Activated gamma-delta T cell (primary cell): ENCODE results near the gene TEX10.
"Not testable (repeated sequence)": the region's sequence is repeated elsewhere in the genome, so short reads cannot be mapped to it uniquely, and the experiment has no call there.

ENCODE experiments used
- DNase-seq: peaks from one replicate; lab custom pipeline; 2025; lab: John Stamatoyannopoulos, UW

The TEX10 gene

DNA sequence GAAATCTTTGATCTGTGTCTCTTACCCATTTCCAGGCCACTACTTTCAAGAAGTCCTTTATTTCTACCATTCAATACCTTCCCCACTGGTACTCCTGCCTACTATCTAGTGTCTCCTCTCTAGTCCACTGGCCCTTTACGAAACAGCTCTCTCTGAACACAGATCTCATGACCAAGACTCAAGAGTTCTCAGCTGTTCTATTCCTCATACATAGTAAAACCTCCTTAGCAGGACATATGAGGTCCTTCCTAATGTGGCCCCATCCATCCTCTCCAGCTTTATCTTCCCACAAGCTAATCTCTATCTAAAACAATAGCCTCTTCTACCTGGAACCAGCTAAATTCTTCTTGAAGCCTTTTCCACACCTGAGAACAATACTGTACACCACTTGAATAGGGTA lies 2.6 kb downstream of the TEX10 start:
- no peak for DNase-seq

DNA sequence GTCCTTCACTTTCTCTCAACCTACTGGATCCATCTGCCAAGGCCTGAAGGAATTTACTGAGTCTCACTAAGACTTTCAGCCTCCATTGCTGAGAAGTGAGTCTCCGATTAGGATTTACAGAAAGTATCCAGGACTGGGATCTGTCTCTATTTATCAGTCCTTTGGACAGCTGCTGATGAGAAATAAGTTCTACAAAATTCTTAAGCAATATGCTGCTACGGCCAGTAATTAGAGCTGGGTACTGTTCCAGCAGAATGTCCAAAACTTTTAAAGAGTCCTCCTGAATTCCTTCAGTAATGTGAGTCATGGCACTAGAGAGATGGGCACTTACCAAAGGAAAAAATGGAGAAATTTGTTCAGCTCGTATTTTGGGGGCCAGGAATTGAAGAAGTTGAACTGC lies 5.9 kb downstream of the TEX10 start:
- DNase-seq = no peak

DNA sequence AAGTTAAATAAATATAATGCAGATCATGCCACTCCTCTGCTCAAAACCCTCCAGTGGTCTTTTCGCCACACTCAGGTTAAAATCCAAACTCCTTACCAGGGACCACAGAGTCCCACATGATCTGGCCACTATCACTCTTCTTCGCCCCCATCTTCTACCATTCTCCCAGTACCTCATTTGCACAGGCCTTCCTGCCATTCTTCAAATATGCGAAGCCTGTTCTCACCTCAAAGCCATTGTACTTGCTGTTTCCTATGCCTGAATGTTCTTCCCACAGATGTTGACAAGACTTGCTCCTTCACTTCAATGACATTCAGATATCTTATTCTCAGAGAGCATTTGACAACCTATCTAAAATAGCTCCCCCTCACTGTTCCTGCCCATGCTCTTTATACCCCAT lies 10.9 kb downstream of the TEX10 start:
- no peak for DNase-seq

DNA sequence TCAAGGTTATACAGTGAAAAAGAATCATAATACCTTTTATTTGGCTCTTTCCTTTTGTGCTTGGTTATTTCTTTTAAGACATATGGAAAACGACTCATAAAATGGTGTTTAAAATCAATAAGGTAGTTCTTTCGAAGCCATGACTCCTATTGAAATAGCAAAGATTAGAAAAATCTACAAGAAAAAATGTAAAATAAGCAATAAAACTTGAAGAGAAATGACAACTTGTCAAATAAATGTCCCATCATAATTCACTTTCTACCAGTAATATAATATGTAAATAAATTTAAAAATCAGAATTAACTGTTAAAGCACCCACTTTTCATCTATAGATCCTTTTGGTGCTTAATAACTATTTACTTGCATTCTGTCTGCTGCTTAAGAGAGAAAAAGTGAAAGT lies 12.5 kb downstream of the TEX10 start:
- no peak for DNase-seq

DNA sequence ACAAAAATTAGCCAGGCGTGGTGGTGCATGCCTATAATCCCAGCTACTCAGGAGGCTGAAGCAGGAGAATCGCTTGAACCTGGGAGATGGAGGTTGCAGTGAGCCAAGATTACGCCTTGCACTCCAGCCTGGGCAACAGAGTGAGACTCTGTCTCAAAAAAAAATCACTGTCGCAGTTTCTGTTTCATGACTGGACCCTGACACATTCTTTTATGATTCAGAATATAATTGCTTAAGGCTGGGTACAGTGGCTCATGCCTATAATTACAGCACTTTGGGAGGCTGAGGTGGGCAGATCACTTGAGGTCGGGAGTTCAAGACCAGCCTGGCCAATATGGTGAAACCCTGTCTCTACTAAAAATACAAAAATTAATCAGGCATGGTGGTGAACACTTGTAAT lies 14.0 kb downstream of the TEX10 start:
- DNase-seq = not testable (repeated sequence)

DNA sequence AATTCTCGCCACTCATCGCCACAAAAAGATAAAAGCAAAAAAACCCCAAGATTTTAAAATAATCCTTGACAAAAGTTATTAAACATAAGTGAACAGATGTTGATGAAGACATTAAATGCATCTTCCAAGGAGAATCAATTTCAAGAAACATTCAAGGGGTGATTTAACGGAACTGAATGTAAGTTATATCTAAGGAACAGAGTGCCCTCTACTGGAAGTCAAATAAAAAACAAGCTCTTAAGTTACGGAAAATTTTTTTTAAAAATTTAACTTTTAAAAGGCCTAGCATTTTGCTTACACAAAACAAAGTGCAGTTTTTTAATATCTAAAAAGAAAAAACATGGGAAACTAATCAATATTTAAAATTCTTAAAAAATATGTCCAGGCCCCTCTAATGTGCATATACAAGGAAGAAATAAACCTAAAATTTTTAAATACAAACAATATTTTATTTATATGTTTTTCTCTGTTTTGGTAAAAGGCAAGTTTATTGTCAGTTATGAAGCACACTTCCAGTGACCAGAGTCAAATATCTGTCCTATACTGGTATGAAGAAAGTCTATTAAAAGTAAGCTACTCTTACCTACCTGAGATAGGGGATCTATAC lies 28.0 kb downstream of the TEX10 start:
- no peak for DNase-seq

DNA sequence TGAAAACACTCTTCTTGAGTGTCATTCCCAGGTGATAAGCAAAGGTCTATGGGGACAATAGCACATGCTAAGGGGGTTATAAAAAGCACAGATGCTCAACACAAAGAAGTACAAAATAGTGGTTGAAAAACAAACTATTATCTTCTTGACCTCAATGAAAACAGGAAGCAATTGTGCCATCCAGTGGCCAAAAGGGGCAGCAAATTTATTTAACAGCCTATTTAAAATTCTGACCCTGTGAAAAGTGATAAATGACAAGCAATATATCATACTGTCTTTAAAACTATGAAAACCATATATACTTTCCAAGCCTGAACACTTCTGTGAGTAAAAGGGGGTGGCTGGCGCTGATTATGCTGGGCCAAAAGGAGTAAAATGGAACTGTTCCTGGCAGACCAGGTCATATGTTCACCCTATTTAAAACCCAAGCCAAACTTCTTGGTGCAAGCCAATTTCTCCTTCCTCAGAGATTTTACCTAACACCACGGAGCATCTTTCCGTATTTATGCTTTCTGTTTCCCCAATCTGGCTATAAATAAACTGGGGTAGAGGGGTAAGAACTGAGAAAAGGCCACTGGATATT lies 29.7 kb downstream of the TEX10 start:
- no peak for DNase-seq

DNA sequence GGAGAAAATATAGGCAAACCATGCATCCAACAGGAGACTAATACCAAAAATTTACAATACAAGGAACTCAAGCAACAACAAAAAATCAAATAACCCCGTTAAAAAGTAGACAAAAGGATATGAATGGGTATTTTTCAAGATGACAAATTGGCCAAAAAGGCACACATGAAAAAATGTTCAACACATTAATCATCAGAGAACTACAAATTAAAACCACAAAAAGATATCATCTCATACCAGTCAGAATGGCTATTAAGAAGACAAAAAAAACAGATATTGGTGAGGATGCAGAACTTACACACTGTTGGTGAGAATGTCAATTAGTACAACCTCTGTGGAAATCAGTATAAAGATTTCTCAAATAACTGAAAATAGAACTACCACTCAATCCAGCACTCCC lies 35.0 kb downstream of the TEX10 start:
- DNase-seq = no peak

DNA sequence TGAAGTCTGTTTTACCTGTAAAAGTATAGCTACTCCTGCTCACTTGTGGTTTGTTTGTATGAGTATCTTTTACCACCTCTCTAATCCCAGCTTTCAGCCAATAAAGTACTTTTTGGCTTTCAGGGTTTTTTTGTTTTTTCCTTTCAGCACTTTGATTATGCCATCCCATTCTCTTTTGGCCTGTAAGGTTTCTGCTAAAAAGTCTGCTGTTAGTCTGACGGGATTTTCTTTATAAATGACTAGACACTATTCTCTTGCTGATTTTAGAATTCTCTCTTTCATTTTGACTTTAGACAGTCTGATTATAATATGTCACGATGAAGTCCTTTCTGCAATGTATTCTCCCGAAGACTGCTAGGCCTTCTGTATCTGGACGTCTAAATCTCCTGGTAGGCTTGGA lies 37.2 kb downstream of the TEX10 start:
- DNase-seq = no peak

DNA sequence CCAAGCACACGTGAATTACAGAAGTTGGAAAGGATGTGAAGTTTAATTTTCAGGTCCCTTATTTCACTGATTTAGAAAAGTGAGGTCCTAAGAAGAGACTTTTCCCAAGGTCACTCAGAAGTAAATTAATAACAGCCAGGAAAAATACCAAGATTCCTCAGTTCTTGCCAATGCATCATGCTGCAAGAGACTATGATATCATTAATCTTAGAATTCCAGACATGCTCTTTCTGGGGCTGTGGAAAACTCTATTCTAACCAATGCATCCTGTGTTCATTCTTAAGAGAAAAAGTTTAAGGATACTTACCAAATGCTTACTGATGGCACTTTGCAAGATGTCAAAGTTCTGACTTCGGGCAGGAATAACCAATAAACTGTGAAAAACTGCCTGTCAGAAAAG lies 42.8 kb downstream of the TEX10 start:
- no peak for DNase-seq

DNA sequence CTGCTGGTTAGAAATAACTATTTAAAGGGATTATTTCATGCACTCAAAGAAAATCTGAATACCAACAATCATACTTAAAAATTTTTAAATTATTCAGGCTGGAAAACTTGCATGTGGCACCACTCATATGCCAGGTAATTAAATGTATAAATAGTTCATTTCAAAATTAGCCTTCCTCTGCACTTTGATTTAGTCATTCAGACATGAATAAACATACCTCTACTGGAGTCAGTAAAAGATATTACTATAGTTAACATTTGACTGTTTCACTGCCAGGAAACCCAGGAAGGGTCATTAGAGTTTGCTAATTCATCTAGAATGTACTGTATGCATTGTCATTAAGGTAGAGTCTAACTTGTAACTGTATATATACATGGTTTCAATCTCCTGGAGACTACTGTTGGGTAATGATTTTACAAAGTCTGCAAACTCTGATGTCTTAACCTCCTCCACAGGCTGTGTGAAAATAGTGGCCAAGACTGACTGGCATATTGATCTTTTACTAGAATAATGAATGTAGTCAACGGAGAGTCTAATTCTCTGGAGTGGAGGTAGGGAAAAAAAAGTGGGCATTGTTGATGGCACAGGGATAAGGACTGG lies 43.7 kb downstream of the TEX10 start:
- no peak for DNase-seq

DNA sequence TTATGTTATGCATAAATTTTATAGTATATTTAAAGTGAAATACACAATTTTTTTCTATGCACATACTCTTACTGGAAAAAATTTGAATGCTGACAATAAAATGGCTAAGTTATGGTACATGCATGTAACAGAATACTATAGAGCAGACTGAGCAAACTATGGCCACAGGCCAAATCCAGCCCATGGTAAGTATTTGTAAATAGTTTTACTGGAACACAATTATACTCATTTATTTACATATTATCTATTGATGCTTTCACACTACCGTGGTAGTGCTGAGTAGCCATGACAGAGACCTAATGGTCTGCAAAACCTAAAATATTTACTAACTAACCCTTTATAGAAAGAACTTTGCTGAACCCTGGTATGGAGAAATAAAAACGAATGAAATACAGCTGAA lies 45.7 kb downstream of the TEX10 start:
- DNase-seq = no peak

DNA sequence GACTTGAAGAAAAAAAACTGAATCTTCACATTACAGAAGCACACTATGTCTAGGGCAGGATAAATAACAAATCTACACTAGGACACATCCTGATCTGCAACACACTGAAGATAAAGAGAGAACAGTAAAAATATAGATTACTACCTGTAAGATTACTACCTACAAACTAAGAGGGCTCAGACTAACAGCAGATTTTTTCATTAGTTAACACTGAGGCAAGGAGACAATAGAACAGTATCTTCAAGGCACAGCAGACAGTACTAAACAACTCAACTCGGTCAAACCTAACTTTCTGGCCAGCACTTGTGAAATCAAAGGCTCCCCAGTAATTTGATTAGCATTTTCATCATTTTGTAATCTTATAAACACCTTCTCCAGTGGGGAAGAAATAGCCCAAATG lies 46.5 kb downstream of the TEX10 start:
- no peak for DNase-seq

DNA sequence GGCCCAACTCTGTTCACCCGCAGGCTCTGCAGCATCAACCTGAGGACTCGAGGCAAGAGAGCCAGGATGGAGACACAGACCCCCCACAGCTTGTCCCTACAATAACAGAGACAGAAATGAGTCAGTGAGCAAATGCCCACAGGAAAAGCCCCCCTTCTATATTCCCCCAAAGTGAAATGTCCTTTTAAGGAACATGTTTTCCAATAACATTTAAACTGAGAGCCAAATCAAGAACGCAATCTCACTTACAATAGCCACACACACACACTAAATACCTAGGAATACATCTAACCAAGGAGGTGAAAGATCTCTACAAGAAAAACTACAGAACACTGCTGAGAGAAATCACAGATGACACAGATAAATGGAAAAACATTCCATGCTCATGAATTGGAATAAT lies 49.0 kb downstream of the TEX10 start:
- no peak for DNase-seq

DNA sequence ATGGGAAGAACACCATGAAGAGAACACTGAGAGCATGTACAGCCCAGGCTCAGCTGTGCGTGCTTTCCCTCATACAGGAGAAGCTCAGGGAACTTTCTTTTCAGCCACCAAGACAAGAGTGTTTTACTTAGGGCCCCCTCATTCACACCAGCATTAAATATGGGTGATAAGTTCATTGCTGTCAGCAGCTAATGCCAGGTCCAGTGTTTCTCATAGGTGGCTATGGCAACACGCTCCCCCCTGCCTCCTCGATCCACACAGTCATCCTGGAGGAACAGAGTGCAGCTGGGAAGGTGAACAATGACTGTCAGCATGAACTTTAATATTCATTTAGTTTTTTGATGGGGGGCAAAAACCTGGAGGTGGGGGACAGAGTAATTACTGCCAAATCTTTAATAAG lies 54.4 kb downstream of the TEX10 start:
- no peak for DNase-seq

DNA sequence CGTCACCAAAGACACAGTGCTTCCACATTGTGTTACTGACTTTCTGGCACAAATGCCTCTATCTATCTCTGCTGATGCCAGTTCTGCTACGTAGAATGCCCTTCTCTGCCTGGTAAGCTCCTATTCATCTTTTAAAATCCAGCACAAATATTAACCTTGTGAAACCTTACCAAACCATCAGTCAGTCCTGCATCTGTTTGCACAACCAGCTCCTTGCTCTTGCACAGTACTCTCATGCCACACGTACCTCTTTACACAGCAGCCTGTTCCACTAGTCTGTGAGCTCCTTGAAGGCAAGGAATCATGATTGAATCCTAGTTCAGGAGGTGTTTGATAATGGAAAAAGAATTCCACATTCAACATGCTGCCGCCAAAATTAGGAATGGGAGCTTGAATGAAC lies 56.3 kb downstream of the TEX10 start:
- no peak for DNase-seq

DNA sequence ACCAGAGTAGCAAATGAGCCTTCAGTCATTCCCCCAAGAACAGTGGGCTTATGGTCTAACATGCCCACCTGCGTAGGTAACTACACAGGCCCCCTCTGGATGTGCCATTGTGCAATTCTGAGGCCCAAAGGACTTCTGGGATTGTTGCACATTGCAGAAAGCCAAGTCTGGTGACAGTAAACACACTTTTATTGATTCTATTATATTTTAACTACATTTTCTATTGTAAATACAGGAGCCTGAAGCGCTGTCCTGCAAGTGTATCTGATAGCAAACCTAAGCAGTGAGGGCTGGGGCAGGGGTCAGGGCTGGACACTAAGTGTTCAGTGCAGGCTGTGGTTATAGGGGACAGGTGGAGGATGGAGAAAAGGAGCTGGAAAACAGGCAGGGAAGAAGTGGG lies 57.5 kb downstream of the TEX10 start:
- no peak for DNase-seq

DNA sequence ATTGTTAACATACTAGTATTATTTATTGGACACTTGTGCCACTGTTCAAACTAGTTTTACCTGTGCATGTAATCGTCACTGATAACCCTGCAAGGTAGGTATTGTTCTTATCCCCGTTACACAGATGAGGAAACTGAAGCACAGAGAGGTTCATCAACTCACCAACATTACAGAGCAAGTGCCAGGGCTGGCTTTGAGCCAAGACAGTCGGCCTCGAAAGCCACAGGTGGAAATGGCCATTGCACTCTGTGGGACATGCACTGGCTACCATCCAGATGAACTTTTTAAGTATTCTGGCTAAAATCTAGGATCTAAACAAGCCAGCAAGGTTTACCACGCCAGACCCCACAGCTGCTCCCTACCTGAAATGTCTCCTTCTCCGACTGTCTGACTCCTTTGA lies 57.9 kb downstream of the TEX10 start:
- DNase-seq = no peak

DNA sequence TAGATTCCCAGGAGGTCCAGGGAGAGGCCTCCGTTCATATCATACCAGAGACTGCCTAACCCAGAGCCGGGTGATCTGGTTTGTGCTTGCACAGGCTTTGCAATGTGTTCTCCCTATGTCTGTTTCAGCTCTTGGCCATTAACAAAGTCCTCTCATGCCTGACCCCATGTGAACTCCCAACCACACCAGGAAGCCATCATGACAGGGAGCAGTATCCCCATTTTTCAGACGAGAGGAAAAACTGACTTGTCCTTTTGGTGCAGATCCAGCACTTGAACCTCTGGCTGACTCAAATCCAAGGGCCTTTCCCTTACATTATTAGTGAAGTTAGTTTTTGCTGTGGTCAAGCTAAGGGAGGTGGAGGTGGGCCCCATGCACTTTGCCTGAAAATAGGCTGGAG lies 58.4 kb downstream of the TEX10 start:
- DNase-seq = no peak

DNA sequence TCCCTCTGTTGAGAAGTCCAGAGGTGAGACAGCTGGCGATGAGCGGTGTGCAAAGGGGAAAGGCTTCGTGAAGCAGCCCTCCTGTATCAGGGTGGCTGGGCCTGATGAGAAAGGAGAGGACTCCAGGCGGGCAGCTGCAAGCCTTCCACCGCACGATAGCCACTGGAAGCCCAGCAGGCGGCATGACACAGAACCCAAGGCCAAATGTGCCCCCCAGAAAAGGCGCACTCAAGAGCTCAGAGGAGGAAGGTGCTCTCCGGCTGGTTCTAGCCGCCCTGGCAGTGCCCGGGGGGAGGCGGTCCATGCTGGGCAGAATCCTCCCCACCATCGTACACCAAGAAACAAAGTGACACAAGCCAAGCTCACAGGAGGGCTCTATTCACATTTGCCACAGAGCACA lies 60.3 kb downstream of the TEX10 start:
- DNase-seq = no peak

DNA sequence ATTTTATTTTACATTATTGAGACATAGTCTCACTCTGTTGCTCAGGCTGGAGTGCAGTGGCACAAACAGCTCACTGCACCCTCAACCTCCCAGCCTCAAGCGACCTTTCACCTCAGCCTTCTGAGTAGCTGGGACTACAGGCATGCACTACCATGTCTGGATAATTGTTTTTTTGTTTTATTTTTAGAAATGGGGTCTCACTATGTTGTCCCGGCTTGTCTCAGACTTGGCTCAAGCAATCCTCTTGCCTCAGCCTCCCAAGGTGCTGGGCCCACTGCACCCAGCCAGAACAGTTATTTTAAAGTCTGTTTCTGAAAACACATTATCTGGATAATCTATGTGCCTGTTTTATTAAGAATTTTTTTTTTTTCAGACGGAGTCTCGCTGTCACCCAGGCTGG lies 62.0 kb downstream of the TEX10 start:
- DNase-seq = no peak

DNA sequence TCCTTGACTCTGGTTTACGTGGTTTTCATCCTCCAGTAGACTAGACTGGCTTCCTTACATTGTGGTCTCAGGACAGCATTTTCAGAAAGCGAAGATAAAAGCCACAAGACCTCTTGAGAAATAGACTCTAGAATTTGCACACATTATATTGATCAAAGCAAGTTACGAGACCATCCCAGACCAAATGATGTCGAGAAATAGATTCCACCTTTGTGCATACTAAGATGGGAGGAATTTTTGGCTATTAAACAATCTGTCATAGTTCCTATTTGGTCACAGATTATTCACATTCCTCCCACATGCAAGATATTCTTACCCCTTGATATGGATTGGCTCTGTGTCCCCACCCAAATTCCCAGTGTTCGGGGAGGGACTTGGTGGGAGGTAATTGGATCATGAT lies 65.6 kb downstream of the TEX10 start:
- no peak for DNase-seq

DNA sequence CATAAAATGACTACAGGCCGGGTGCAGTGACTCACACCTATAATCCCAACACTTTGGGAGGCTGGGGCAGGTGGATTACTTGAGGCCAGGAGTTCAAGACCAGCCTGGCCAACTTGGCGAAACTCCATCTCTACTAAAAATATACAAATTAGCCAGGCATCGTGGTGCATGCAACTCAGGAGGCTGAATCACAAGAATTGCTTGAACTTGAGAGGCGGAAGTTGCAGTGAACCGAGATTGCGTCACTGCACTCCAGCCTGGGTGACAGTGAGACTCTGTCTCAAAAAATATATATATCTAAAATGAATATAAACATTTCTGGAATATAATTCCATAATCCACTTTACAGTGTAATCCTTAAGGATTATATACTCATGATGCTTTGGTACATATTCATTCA lies 66.5 kb downstream of the TEX10 start:
- no peak for DNase-seq

DNA sequence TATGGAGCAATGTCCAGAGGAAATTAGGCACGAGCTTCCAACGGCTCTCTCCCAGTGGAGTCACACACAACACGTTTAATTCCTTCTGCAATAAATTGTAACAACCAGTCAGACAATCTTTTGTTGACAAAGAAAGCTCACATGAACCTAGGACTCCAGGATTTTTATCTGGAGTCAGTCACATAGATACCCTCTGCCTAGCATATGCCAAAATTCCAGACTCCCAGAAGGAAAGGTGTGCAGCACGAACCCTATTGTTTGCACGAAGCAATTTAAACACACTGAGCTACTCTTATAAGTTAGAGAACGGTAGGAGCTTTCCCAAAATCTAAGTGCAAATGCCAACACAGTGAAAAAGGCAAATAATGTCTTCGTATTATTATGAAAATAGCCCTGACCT lies 67.1 kb downstream of the TEX10 start:
- DNase-seq = no peak
